Fibroblast of lung (primary cell): ENCODE data around the gene CHD8. TPM values are rescaled to one million over a fixed set of nuclear protein-coding genes. Genes with fewer than 3 reads are reported as not detected.

Source experiments
- DNase-seq, 2 donors: peaks; one replicate each; pipeline versions ENCODE4 v3.0.0 to v3.0.0-alpha.2; 2010; ENCODE audit warnings: low read depth in 2 of 2
- H2AFZ ChIP-seq: 2 replicates; pipeline ENCODE4 v1.5.1; 2012; ENCODE audit warnings: low read length, control low read depth, inconsistent platforms
- H3K27ac ChIP-seq: 2 replicates; pipeline ENCODE4 v1.5.1; 2011; ENCODE audit warnings: low read length, control low read depth; ENCODE audit not compliant: insufficient read depth
- H3K27me3 ChIP-seq: 2 replicates; pipeline ENCODE4 v1.5.1; 2011; ENCODE audit warnings: mild to moderate bottlenecking, low read length; ENCODE audit not compliant: control insufficient read depth, insufficient read depth
- H3K36me3 ChIP-seq: 2 replicates; pipeline ENCODE4 v1.5.1; 2011; ENCODE audit warnings: low read length; ENCODE audit not compliant: control insufficient read depth, insufficient read depth
- H3K4me1 ChIP-seq: 2 replicates; pipeline ENCODE4 v1.5.1; 2011; ENCODE audit warnings: low read length; ENCODE audit not compliant: control insufficient read depth, insufficient read depth; ENCODE audit errors: extremely low read depth
- H3K4me2 ChIP-seq: 2 replicates; pipeline ENCODE4 v1.5.1; 2011; ENCODE audit warnings: low read length, control low read depth; ENCODE audit not compliant: insufficient read depth; ENCODE audit errors: extremely low read depth
- H3K4me3 ChIP-seq, 4 experiments: fragments of 200-600 bp in 1 of 4; sonication (generic) in 1 of 4; replicated peaks in 1 of 4; 2 replicates each; pipeline ENCODE4 v1.5.1; 2011 to 2016; ENCODE audit warnings: low read length in 4 of 4, low read depth in 3 of 4, mild to moderate bottlenecking in 3 of 4, control low read depth in 2 of 4, inconsistent platforms in 1 of 4, mixed read lengths in 1 of 4; ENCODE audit not compliant: insufficient read depth in 1 of 4; ENCODE audit errors: control extremely low read depth in 1 of 4
- H3K79me2 ChIP-seq: 2 replicates; pipeline ENCODE4 v1.5.1; 2012; ENCODE audit warnings: mild to moderate bottlenecking, low read length, inconsistent platforms; ENCODE audit not compliant: control insufficient read depth, insufficient read depth
- H3K9ac ChIP-seq: 2 replicates; pipeline ENCODE4 v1.5.1; 2011; ENCODE audit warnings: mild to moderate bottlenecking, low read length, control low read depth; ENCODE audit not compliant: insufficient read depth
- H3K9me3 ChIP-seq: 2 replicates; pipeline ENCODE4 v1.5.1; 2012; ENCODE audit warnings: low read depth, low read length; ENCODE audit not compliant: control insufficient read depth, insufficient read depth
- H4K20me1 ChIP-seq: 2 replicates; pipeline ENCODE4 v1.5.1; 2011; ENCODE audit warnings: low read length; ENCODE audit not compliant: control insufficient read depth, insufficient read depth; ENCODE audit errors: extremely low read depth
- EZH2 ChIP-seq: IDR thresholded peaks from 2 replicates; pipeline ENCODE4 v1.5.1; 2012; ENCODE audit warnings: low read length, control low read depth, mild to moderate bottlenecking; ENCODE audit errors: missing control alignments
- polyA plus RNA-seq, 2 donors: library from polyadenylated mRNA; depleted of rRNA in 1 of 2; stranded (reverse) in 1 of 2; unstranded in 1 of 2; fragments of >200 nt; gene quantifications; 2 replicates each; pipeline ENCODE4 v1.2.1, GENCODE V29; 2011 to 2012; ENCODE audit warnings: missing spikeins in 1 of 2
- total RNA-seq: library from RNA; depleted of rRNA; stranded (reverse); fragments of >200 nt; gene quantifications from 2 replicates; pipeline ENCODE4 v1.2.1, GENCODE V29; 2014
- TF ChIP-seq, protein P1 (sequence below), 2 donors: IDR thresholded peaks in 1 of 2; conservative IDR thresholded peaks in 1 of 2; 1 replicate in 1 of 2; 2 replicates in 1 of 2; pipeline ENCODE4 v1.5.1; 2011 to 2012; ENCODE audit warnings: low read length in 2 of 2, control low read depth in 1 of 2, inconsistent platforms in 1 of 2, low read depth in 1 of 2, mild to moderate bottlenecking in 1 of 2

Gene CHD8
- total and polyA plus RNA-seq, 2 donors (not counting 1 experiment from before 2014, with no cell fraction given): 11.1 to 56.3 TPM

- no peaks in the 10 kb centered on the region for H3K27me3 ChIP-seq
- no peak overlapping the region for H3K9ac ChIP-seq
- H3K9me3 ChIP-seq: no peaks in the 10 kb centered on the region
- H3K4me3 ChIP-seq: no peak overlapping the region
- no peak for DNase-seq
- H3K4me2 ChIP-seq: no peak overlapping the region
- no peaks in the 10 kb centered on the region for H3K4me1 ChIP-seq
- H3K79me2 ChIP-seq: peaks cover 11% of the 10 kb centered on the region
- H3K36me3 ChIP-seq: peaks cover 18% of the 10 kb centered on the region
- H4K20me1 ChIP-seq: no peaks in the 10 kb centered on the region
- H2AFZ ChIP-seq: no peak overlapping the region
- H3K27ac ChIP-seq: no peak overlapping the region
- TF ChIP-seq, protein P1, sequence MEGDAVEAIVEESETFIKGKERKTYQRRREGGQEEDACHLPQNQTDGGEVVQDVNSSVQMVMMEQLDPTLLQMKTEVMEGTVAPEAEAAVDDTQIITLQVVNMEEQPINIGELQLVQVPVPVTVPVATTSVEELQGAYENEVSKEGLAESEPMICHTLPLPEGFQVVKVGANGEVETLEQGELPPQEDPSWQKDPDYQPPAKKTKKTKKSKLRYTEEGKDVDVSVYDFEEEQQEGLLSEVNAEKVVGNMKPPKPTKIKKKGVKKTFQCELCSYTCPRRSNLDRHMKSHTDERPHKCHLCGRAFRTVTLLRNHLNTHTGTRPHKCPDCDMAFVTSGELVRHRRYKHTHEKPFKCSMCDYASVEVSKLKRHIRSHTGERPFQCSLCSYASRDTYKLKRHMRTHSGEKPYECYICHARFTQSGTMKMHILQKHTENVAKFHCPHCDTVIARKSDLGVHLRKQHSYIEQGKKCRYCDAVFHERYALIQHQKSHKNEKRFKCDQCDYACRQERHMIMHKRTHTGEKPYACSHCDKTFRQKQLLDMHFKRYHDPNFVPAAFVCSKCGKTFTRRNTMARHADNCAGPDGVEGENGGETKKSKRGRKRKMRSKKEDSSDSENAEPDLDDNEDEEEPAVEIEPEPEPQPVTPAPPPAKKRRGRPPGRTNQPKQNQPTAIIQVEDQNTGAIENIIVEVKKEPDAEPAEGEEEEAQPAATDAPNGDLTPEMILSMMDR (conservative IDR thresholded peaks at IDR 0.05 in 1 of 2, IDR thresholded peaks at IDR 0.05 in 1 of 2; ENCODE audit: low read depth in 1 of 2, low read length in 2 of 2): no peak
- no peak for TF ChIP-seq EZH2
Measured at GRCh38 chr14:21501568-21501967, 45.6 kb upstream of the CHD8 start.

GRCh38 chr14:21498540-21499526, 42.9 kb upstream of the CHD8 start:
- TF ChIP-seq, protein P1 (conservative IDR thresholded peaks at IDR 0.05 in 1 of 2, IDR thresholded peaks at IDR 0.05 in 1 of 2; ENCODE audit: low read depth in 1 of 2, low read length in 2 of 2): peak; percentile 41 to 57
- no peak for TF ChIP-seq EZH2
- H3K27ac ChIP-seq: peak overlapping the region; percentile 32

GRCh38 chr14:21496453-21496852, 40.5 kb upstream of the CHD8 start:
- H4K20me1 ChIP-seq: no peaks in the 10 kb centered on the region
- no peak overlapping the region for H3K9ac ChIP-seq
- no peak overlapping the region for H3K4me2 ChIP-seq
- H3K4me1 ChIP-seq: no peaks in the 10 kb centered on the region
- H2AFZ ChIP-seq: no peak overlapping the region
- no peaks in the 10 kb centered on the region for H3K79me2 ChIP-seq
- H3K27ac ChIP-seq: no peak overlapping the region
- peaks cover 16% of the 10 kb centered on the region for H3K36me3 ChIP-seq
- DNase-seq: peak in 1 of 2 donors; percentile 71
- no peaks in the 10 kb centered on the region for H3K9me3 ChIP-seq
- no peaks in the 10 kb centered on the region for H3K27me3 ChIP-seq
- TF ChIP-seq, protein P1 (conservative IDR thresholded peaks at IDR 0.05 in 1 of 2, IDR thresholded peaks at IDR 0.05 in 1 of 2; ENCODE audit: low read depth in 1 of 2, low read length in 2 of 2): no peak
- no peak for TF ChIP-seq EZH2
- H3K4me3 ChIP-seq: no peak overlapping the region

More at GRCh38 chr14:21498540-21499526, 42.9 kb upstream of the CHD8 start:
- H2AFZ ChIP-seq: no peak overlapping the region
- DNase-seq: peak; percentile 28 to 65
- no peaks in the 10 kb centered on the region for H4K20me1 ChIP-seq
- H3K4me1 ChIP-seq: no peaks in the 10 kb centered on the region
- H3K36me3 ChIP-seq: peaks cover 23% of the 10 kb centered on the region
- H3K4me2 ChIP-seq: no peak overlapping the region
- peaks cover 6% of the 10 kb centered on the region for H3K79me2 ChIP-seq
- no peaks in the 10 kb centered on the region for H3K27me3 ChIP-seq
- H3K9me3 ChIP-seq: no peaks in the 10 kb centered on the region
- H3K4me3 ChIP-seq: no peak overlapping the region
- H3K9ac ChIP-seq: no peak overlapping the region
